A549 treated with dexamethasone at 1 μM for 4 hours (cell line): Measurements from ENCODE around the gene FAM89A. TPM values are rescaled to one million over a fixed set of nuclear protein-coding genes. Genes with fewer than 3 reads are reported as not detected.

Experiments
- total RNA-seq: library from RNA; stranded (reverse); fragments of 200-300 nt; extraction: Qiagen RNA extraction; gene quantifications from 5 replicates; pipeline ENCODE4 v1.2.3, GENCODE V29; 2022

Gene FAM89A
- 11.0 to 14.4 TPM (median 13.1 TPM) in 5 replicates for total RNA-seq

GRCh38 chr1:231040019-231040799 lies at the start of gene FAM89A:
FAM89A (minus strand) TSS chr1:231040254; CDS start chr1:231040211, 43 bp downstream.

GRCh38 chr1:230978491-230979388 lies 61.3 kb downstream of the FAM89A start, which contains the start of the genes ARV1 and TTC13:
ARV1 (plus strand) TSS chr1:230979094; CDS start chr1:230979106, 12 bp downstream.
TTC13 (minus strand) TSS chr1:230978861; CDS start chr1:230978830, 31 bp downstream.

Other genes starting within 250 kb of the FAM89A start
- gene C1orf198, start 171.7 kb downstream of the FAM89A start, total RNA-seq, result 17.6 to 21.1 TPM (median 20.2 TPM) in 5 replicates
- 8.2 to 11.4 TPM (median 10.0 TPM) in 5 replicates for gene TTC13, start 61.4 kb downstream of the FAM89A start, total RNA-seq
- 25.1 to 27.3 TPM (median 26.6 TPM) in 5 replicates for gene ARV1, start 61.2 kb downstream of the FAM89A start, total RNA-seq
- gene TRIM67, start 121.8 kb upstream of the FAM89A start, total RNA-seq, result 0.03 to 0.22 TPM (median 0.11 TPM) in 5 replicates
- 34.8 to 41.0 TPM (median 39.7 TPM) in 5 replicates for gene GNPAT, start 201.0 kb upstream of the FAM89A start, total RNA-seq